Lung (tissue), 12 donors: ENCODE measurements around the gene ALCAM. TPM values are rescaled to one million over a fixed set of nuclear protein-coding genes. Genes with fewer than 3 reads are reported as not detected.

Experiments
- ATAC-seq: fragments of 200-7000 bp; cut with Tn5 transposase; one replicate; pipeline ENCODE4 v1.9.1; 2020; ENCODE audit warnings: moderate number of reproducible peaks; ENCODE audit not compliant: insufficient read depth, low FRiP score
- DNase-seq, 3 donors: peaks; one replicate each; pipeline ENCODE4 v3.0.0-alpha.2; 2013 to 2017
- H3K27ac ChIP-seq, 2 donors: one replicate each; pipeline ENCODE4 v1.5.1; 2013; ENCODE audit warnings: mild to moderate bottlenecking in 2 of 2, moderate library complexity in 2 of 2, control low read depth in 1 of 2, inconsistent platforms in 1 of 2, low read depth in 1 of 2, low read length in 1 of 2
- H3K27me3 ChIP-seq, 3 donors: one replicate each; pipeline ENCODE4 v1.5.1; 2013; ENCODE audit warnings: low read length in 2 of 3; ENCODE audit not compliant: control insufficient read depth in 3 of 3, insufficient read depth in 3 of 3
- H3K36me3 ChIP-seq, 4 donors: one replicate each; pipeline ENCODE4 v1.5.1; 2013; ENCODE audit warnings: low read length in 4 of 4, mild to moderate bottlenecking in 1 of 4, moderate library complexity in 1 of 4; ENCODE audit not compliant: control insufficient read depth in 4 of 4, insufficient read depth in 4 of 4
- H3K4me1 ChIP-seq, 5 donors: one replicate each; pipeline ENCODE4 v1.5.1; 2013; ENCODE audit warnings: low read length in 5 of 5, mild to moderate bottlenecking in 2 of 5, moderate library complexity in 1 of 5; ENCODE audit not compliant: control insufficient read depth in 5 of 5, insufficient read depth in 5 of 5
- H3K4me3 ChIP-seq: one replicate; pipeline ENCODE4 v1.5.1; 2013; ENCODE audit warnings: mild to moderate bottlenecking, control low read depth, moderate library complexity
- H3K9ac ChIP-seq, 2 donors: one replicate each; pipeline ENCODE4 v1.5.1; 2013; ENCODE audit warnings: low read length in 2 of 2, control low read depth in 1 of 2; ENCODE audit not compliant: insufficient read depth in 1 of 2
- H3K9me3 ChIP-seq, 4 donors: one replicate each; pipeline ENCODE4 v1.5.1; 2013; ENCODE audit warnings: low read length in 3 of 4, mild to moderate bottlenecking in 1 of 4, moderate library complexity in 1 of 4; ENCODE audit not compliant: control insufficient read depth in 4 of 4, insufficient read depth in 3 of 4
- WGBS, 2 donors: extraction: QIAGEN DNeasy Blood & Tissue Kit; methylation state at CpG; one replicate each; pipeline ENCODE4 v1.1.7; 2013; 5-methylcytosine and 5-hydroxymethylcytosine counted together
- polyA plus RNA-seq, 2 donors: library from polyadenylated mRNA; stranded (reverse); fragments of 200-250 nt; gene quantifications; one replicate each; pipeline ENCODE4 v1.2.1, GENCODE V29; 2013
- total RNA-seq, 2 donors: library from RNA; depleted of rRNA in 1 of 2; stranded (reverse); fragments of >200 nt in 1 of 2; gene quantifications; one replicate each; pipeline ENCODE4 v1.2.1, GENCODE V29; 2014 to 2021
- TF ChIP-seq, protein P1 (sequence below): IDR thresholded peaks from 2 replicates; pipeline ENCODE4 v1.5.1; 2012; ENCODE audit warnings: mild to moderate bottlenecking; ENCODE audit errors: control extremely low read depth, extremely low read depth
- donor health status: control.
- donor health status: control.
- donor health status: Bipolar disorder and iron deficiency.
- donor health status: healthy.
- donor health status: DM: yes; HTN: yes; CAD: no.

ALCAM gene
- total and polyA plus RNA-seq, 4 donors, result 55.9 to 252 (median 109) TPM

DNA sequence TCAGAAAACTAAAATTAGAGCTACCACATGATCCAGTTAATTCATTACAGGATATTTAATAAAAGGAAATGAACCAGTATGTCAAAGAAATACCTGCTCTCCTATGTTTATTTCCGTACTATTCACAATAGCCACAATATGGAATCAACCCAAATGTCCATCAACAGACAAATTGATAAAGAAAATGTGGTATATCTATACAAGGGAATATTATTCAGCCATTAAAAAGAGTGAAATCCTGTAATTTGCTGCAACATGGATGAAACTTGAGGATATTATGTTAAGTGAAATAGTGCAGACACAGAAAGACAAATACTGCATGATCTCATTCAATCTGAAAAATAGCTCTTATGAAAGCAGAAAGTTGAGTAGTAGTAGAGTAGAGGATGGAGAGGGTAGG lies 33.7 kb upstream of the ALCAM start:
- no peak overlapping the region for H3K4me3 ChIP-seq
- WGBS, 2 donors, result 86 to 87% methylated on average over 1 of the region's 1 CpG
- DNase-seq, result no peak
- H3K9ac ChIP-seq, result no peak overlapping the region
- ATAC-seq, result no peak
- H3K9me3 ChIP-seq, result no peaks in the 10 kb centered on the region
- no peaks in the 10 kb centered on the region for H3K4me1 ChIP-seq
- no peaks in the 10 kb centered on the region for H3K36me3 ChIP-seq
- no peak overlapping the region for H3K27ac ChIP-seq
- TF ChIP-seq, protein P1, sequence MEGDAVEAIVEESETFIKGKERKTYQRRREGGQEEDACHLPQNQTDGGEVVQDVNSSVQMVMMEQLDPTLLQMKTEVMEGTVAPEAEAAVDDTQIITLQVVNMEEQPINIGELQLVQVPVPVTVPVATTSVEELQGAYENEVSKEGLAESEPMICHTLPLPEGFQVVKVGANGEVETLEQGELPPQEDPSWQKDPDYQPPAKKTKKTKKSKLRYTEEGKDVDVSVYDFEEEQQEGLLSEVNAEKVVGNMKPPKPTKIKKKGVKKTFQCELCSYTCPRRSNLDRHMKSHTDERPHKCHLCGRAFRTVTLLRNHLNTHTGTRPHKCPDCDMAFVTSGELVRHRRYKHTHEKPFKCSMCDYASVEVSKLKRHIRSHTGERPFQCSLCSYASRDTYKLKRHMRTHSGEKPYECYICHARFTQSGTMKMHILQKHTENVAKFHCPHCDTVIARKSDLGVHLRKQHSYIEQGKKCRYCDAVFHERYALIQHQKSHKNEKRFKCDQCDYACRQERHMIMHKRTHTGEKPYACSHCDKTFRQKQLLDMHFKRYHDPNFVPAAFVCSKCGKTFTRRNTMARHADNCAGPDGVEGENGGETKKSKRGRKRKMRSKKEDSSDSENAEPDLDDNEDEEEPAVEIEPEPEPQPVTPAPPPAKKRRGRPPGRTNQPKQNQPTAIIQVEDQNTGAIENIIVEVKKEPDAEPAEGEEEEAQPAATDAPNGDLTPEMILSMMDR, result no peak
- no peaks in the 10 kb centered on the region for H3K27me3 ChIP-seq

DNA sequence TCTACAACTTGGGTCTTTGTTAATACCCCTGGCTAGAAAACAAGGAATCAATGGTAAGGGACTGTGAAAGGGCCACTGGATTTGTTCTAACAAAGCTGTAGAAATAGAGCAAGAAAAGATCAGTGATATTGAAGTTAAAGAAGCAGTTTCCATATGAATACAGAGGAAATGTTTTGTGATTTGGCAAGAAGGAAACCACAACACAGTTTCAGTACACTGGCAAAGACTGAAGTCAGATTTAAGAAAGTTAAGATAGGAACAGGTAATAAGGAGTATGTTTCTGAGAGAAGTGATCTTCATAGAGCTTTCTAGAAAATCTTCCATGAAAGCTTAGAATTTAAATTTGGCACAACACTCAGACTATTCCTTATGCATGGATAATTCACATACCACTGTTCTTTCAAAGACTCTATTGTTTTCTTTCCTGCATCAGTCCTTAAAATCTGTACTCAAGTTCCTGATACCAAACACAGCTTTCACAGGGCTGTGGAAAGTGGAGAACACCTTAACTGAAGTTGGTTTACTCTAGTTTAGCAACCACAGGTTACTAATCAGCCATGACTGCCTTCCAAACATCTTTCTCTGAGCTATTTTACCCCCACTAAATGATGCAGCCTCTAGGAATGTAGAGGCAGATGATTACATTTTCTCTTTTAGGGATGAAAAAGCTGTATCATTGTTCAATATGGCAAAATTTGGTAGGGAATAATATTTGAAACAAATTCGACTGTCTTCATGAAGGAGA lies 32.4 kb upstream of the ALCAM start:
- no peaks in the 10 kb centered on the region for H3K27me3 ChIP-seq
- ATAC-seq (no peak), DNase-seq (no peak)
- H3K36me3 ChIP-seq, result no peaks in the 10 kb centered on the region
- 86 to 91% methylated on average over 1 of the region's 1 CpG for WGBS, 2 donors
- H3K27ac ChIP-seq, result no peak overlapping the region
- no peak overlapping the region for H3K4me3 ChIP-seq
- TF ChIP-seq, protein P1, result no peak
- no peaks in the 10 kb centered on the region for H3K9me3 ChIP-seq
- no peak overlapping the region for H3K9ac ChIP-seq
- H3K4me1 ChIP-seq, result no peaks in the 10 kb centered on the region

DNA sequence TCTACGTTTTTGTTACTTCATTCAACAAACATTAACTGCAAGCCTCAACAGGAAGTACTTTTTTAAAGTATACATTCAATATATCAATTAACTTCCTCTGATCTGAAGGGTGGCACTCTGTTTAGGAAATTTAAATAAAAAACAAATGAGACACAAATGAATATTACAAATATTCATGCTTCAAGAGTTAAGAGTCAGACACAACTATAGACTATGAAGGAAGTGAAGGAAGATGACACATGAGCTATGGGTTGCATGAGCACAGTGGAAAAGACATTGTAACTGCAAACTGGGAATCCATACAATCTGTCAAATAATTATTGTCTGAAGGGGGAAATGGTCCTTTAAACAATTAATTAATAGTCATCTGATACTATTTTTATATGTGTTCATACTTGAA lies 26.8 kb upstream of the ALCAM start:
- Histone ChIP-seq H3K9ac (no peak overlapping the region), H3K4me1 (no peaks in the 10 kb centered on the region), H3K27ac (no peak overlapping the region), H3K27me3 (no peaks in the 10 kb centered on the region), H3K4me3 (no peak overlapping the region), H3K9me3 (no peaks in the 10 kb centered on the region), H3K36me3 (no peaks in the 10 kb centered on the region)
- 31 to 49% methylated on average over 1 of the region's 1 CpG for WGBS, 2 donors
- TF ChIP-seq, protein P1, result no peak
- DNase-seq, result no peak
- ATAC-seq, result no peak

DNA sequence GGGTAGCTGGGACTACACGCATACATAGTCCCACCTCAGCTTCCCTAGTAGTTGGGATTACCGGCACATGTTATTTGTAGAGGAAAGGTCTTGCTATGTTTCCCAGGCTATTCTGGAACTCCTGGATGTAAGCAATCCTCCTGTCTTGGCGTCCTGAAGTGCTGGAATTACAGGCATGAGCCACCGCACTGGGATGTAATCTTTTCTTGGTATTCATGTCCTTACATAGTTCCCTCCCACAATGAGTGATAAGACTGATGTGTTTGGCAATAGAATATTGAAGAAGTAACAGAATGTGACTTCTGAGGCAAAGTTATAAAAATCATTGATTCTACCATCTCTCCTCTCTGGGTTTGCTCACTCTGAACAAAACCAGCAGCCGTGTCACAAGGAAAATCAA lies 22.7 kb upstream of the ALCAM start:
- no peak overlapping the region for H3K4me3 ChIP-seq
- H3K27me3 ChIP-seq, result no peaks in the 10 kb centered on the region
- no peak overlapping the region for H3K27ac ChIP-seq
- WGBS, 2 donors, result 73% methylated on average over 5 of the region's 5 CpGs
- H3K9ac ChIP-seq, result no peak overlapping the region
- no peaks in the 10 kb centered on the region for H3K9me3 ChIP-seq
- TF ChIP-seq, protein P1, result no peak
- ATAC-seq (no peak), DNase-seq (no peak)
- no peaks in the 10 kb centered on the region for H3K4me1 ChIP-seq
- no peaks in the 10 kb centered on the region for H3K36me3 ChIP-seq
